HEK293T (cell line): ENCODE measurements around the gene APOL4.

Source experiments
- ARNT ChIP-seq: fragments of 450-650 bp; IDR thresholded peaks from 2 replicates; pipeline ENCODE4 v1.6.1; 2017; ENCODE audit warnings: mild to moderate bottlenecking
- BHLHE40 ChIP-seq: fragments of 450-650 bp; IDR thresholded peaks from 2 replicates; pipeline ENCODE4 v1.6.1; 2016; ENCODE audit warnings: mild to moderate bottlenecking, moderate library complexity, borderline replicate concordance
- ELF4 ChIP-seq: fragments of 450-650 bp; IDR thresholded peaks from 2 replicates; pipeline ENCODE4 v1.6.1; 2017; ENCODE audit warnings: antibody characterized with exemption
- FOXA1 ChIP-seq: fragments of 450-650 bp; IDR thresholded peaks from 2 replicates; pipeline ENCODE4 v1.6.1; 2016; ENCODE audit warnings: mild to moderate bottlenecking
- FOXK2 ChIP-seq: fragments of 450-650 bp; IDR thresholded peaks from 2 replicates; pipeline ENCODE4 v1.6.1; 2016; ENCODE audit warnings: mild to moderate bottlenecking
- FOXM1 ChIP-seq: fragments of 450-650 bp; IDR thresholded peaks from 2 replicates; pipeline ENCODE4 v1.6.1; 2017; ENCODE audit warnings: mild to moderate bottlenecking, borderline replicate concordance
- NFRKB ChIP-seq: fragments of 450-650 bp; IDR thresholded peaks from 2 replicates; pipeline ENCODE4 v1.6.1; 2016; ENCODE audit warnings: mild to moderate bottlenecking, moderate library complexity
- SP1 ChIP-seq: fragments of 450-650 bp; IDR thresholded peaks from 2 replicates; pipeline ENCODE4 v1.6.1; 2017
- SUZ12 ChIP-seq: fragments of 450-650 bp; IDR thresholded peaks from 2 replicates; pipeline ENCODE4 v1.6.1; 2016; ENCODE audit warnings: mild to moderate bottlenecking
- TARDBP ChIP-seq: fragments of 450-650 bp; IDR thresholded peaks from 2 replicates; pipeline ENCODE4 v1.6.1; 2016

GRCh38 chr22:36245805-36246356 lies 44.3 kb upstream of the APOL4 start:
- no peak for TF ChIP-seq SP1
- no peak for TF ChIP-seq FOXK2
- TF ChIP-seq FOXM1 = no peak
- no peak for TF ChIP-seq BHLHE40
- no peak for TF ChIP-seq ELF4
- no peak for TF ChIP-seq NFRKB
- TF ChIP-seq SUZ12 = no peak
- TF ChIP-seq TARDBP = no peak
- TF ChIP-seq FOXA1 = no peak
- no peak for TF ChIP-seq ARNT
